Breast epithelium (tissue), 3 donors: Measurements from ENCODE around the gene CDC45.

Source experiments
- POLR2A ChIP-seq: fragments of 450-650 bp; IDR thresholded peaks from one replicate; pipeline ENCODE4 v1.6.1; 2016; ENCODE audit warnings: antibody characterized with exemption, mild to moderate bottlenecking, moderate library complexity
- POLR2AphosphoS5 ChIP-seq, 3 donors: sonication (generic); formaldehyde crosslinking; IDR thresholded peaks; one replicate each; pipeline ENCODE4 v1.6.1; 2017; ENCODE audit warnings: antibody characterized with exemption in 3 of 3
- TF ChIP-seq, protein P1 (sequence below), 3 donors: fragments of 450-650 bp; IDR thresholded peaks; one replicate each; pipeline ENCODE4 v1.5.1; 2016 to 2017; ENCODE audit warnings: antibody characterized with exemption in 3 of 3, mild to moderate bottlenecking in 3 of 3, moderate library complexity in 3 of 3

DNA sequence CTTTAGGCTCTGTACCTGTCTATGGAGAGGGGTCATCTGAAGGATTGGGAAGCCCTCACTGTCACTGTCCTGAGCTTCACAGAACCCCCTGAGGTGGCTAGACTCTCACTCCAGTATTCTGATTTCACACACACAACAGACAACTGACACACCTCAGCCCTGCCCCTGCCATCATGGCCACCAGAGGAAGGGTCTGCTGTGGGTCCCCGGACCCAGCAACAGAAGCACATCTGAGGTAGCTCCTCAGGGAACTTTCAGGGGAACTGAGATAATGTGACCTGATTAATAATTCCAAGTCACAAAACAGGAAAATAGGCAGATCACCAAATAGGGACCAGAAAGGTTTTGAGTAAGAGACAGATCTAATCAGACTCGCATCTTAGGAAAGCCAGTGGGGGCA is 24.7 kb upstream of the CDC45 start:
- TF ChIP-seq POLR2AphosphoS5 (IDR thresholded peaks at IDR 0.05) (no peak), POLR2A (no peak)
- TF ChIP-seq, protein P1, sequence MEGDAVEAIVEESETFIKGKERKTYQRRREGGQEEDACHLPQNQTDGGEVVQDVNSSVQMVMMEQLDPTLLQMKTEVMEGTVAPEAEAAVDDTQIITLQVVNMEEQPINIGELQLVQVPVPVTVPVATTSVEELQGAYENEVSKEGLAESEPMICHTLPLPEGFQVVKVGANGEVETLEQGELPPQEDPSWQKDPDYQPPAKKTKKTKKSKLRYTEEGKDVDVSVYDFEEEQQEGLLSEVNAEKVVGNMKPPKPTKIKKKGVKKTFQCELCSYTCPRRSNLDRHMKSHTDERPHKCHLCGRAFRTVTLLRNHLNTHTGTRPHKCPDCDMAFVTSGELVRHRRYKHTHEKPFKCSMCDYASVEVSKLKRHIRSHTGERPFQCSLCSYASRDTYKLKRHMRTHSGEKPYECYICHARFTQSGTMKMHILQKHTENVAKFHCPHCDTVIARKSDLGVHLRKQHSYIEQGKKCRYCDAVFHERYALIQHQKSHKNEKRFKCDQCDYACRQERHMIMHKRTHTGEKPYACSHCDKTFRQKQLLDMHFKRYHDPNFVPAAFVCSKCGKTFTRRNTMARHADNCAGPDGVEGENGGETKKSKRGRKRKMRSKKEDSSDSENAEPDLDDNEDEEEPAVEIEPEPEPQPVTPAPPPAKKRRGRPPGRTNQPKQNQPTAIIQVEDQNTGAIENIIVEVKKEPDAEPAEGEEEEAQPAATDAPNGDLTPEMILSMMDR (IDR thresholded peaks at IDR 0.05) = no peak
